ENCODE data around the gene PTPRK. TPM values are rescaled to one million over a fixed set of nuclear protein-coding genes. Genes with fewer than 3 reads are reported as not detected.

PTPRK gene
- total RNA-seq, 5 donors from 2014 or later (not counting 1 experiment from before 2014, with no cell fraction given), result 2.1 to 11.1 (median 7.3) TPM

DNA sequence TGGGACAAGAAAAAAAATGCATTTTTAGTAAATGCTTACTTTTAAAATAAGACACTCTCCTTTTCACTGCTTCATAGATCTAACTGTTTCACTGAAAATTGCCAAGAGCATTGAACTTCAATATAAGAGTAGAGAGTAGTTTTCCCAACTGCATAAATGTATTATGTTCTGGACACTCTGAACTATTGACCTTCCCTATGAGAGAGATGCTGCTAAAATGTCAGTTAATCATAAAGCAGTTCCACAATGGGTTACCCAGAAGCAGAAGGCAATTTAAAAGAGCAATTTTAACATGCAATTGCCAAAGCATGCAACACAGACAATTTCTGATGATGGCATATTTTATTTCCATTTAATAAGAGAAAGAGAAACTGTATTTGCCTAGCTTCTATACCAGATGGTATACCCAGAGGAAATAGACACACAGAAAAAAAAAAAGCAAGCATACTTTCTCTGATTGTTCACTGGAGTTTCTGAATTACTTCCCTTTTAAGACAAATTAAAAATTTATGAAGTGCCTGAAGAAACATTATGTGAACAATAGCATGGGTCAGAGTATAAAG, 340.4 kb downstream of the PTPRK start:
- H3K27me3 ChIP-seq (replicated peaks in 1 of 2; ENCODE audit: control insufficient read depth in 2 of 2, extremely low read depth in 1 of 2, insufficient read depth in 2 of 2, low read length in 1 of 2), result no peaks in the 10 kb centered on the region
- POLR2A ChIA-PET, result interaction anchor here in 1 of 2 donors (0.5 kb wide), 1 partner anchor 363 kb away, joined by 3 read pairs; no protein-coding TSS in a partner anchor
- ATAC-seq (replicated peaks in 1 of 4) (no peak), DNase-seq (no peak)
- no peak overlapping the region for H3K27ac ChIP-seq (ENCODE audit: low read length)
- H3K4me3 Mint-ChIP-seq, result no peak overlapping the region
- H3K36me3 ChIP-seq (ENCODE audit: control insufficient read depth in 2 of 2, extremely low read depth in 1 of 2, insufficient read depth in 1 of 2, low read length in 1 of 2), result no peaks in the 10 kb centered on the region
- no peak overlapping the region for H3K4me3 ChIP-seq (ENCODE audit: control insufficient read depth in 1 of 2, extremely low read depth in 1 of 2, low read length in 1 of 2)
- H3K27ac Mint-ChIP-seq, result no peak overlapping the region
- H3K9me3 Mint-ChIP-seq, result no peaks in the 10 kb centered on the region
- H3K4me1 ChIP-seq (ENCODE audit: control insufficient read depth in 1 of 2, extremely low read depth in 1 of 2, insufficient read depth in 2 of 2, low read length in 2 of 2), result no peaks in the 10 kb centered on the region
- H3K36me3 Mint-ChIP-seq, result no peaks in the 10 kb centered on the region
- no peaks in the 10 kb centered on the region for H3K27me3 Mint-ChIP-seq
- no peaks in the 10 kb centered on the region for H3K9me3 ChIP-seq
- peaks cover 3 to 18% (median 13%) of the 10 kb centered on the region in 3 donors for H3K4me1 Mint-ChIP-seq
- CTCF ChIA-PET, result interaction anchor here in 1 of 2 donors (1.0 kb wide), 1 partner anchor 24 kb away, joined by 3 read pairs; no protein-coding TSS in a partner anchor

DNA sequence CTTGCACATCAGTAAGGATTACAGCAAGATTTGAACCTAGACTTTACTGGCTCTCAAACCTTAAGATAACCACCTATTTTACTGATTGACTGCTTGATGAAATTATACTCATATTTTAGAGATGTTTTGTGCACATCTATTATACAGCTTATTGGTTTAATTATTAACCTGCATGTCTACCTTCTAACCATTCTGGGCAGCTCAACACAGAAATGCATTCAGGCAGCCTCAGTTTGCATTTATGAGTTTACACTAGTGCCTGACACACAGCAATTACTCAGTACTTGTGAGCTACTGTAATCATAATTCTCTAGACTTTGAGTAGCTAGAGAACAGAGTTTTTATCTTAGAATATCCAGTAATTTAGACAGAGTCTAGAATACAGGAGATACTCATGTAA, 345.7 kb downstream of the PTPRK start:
- H3K4me3 ChIP-seq (ENCODE audit: control insufficient read depth in 1 of 2, extremely low read depth in 1 of 2, low read length in 1 of 2), result no peak overlapping the region
- no peaks in the 10 kb centered on the region for H3K9me3 ChIP-seq
- no peaks in the 10 kb centered on the region for H3K27me3 ChIP-seq (replicated peaks in 1 of 2; ENCODE audit: control insufficient read depth in 2 of 2, extremely low read depth in 1 of 2, insufficient read depth in 2 of 2, low read length in 1 of 2)
- H3K4me3 Mint-ChIP-seq, result no peak overlapping the region
- ATAC-seq (replicated peaks in 1 of 4), result no peak
- H3K27ac ChIP-seq (ENCODE audit: low read length), result no peak overlapping the region
- ChIA-PET CTCF (interaction anchor here in 1 of 2 donors (1.1 kb wide), 1 partner anchor 319 kb away, joined by 3 read pairs; no protein-coding TSS in a partner anchor), POLR2A (no interaction called here)
- H3K4me1 Mint-ChIP-seq, result peaks cover 0 to 10% (median 8%) of the 10 kb centered on the region in 3 donors
- no peaks in the 10 kb centered on the region for H3K27me3 Mint-ChIP-seq
- no peaks in the 10 kb centered on the region for H3K4me1 ChIP-seq (ENCODE audit: control insufficient read depth in 1 of 2, extremely low read depth in 1 of 2, insufficient read depth in 2 of 2, low read length in 2 of 2)
- H3K27ac Mint-ChIP-seq, result no peak overlapping the region
- H3K9me3 Mint-ChIP-seq, result no peaks in the 10 kb centered on the region
- no peaks in the 10 kb centered on the region for H3K36me3 Mint-ChIP-seq
- no peaks in the 10 kb centered on the region for H3K36me3 ChIP-seq (ENCODE audit: control insufficient read depth in 2 of 2, extremely low read depth in 1 of 2, insufficient read depth in 1 of 2, low read length in 1 of 2)
- DNase-seq, result no peak

DNA sequence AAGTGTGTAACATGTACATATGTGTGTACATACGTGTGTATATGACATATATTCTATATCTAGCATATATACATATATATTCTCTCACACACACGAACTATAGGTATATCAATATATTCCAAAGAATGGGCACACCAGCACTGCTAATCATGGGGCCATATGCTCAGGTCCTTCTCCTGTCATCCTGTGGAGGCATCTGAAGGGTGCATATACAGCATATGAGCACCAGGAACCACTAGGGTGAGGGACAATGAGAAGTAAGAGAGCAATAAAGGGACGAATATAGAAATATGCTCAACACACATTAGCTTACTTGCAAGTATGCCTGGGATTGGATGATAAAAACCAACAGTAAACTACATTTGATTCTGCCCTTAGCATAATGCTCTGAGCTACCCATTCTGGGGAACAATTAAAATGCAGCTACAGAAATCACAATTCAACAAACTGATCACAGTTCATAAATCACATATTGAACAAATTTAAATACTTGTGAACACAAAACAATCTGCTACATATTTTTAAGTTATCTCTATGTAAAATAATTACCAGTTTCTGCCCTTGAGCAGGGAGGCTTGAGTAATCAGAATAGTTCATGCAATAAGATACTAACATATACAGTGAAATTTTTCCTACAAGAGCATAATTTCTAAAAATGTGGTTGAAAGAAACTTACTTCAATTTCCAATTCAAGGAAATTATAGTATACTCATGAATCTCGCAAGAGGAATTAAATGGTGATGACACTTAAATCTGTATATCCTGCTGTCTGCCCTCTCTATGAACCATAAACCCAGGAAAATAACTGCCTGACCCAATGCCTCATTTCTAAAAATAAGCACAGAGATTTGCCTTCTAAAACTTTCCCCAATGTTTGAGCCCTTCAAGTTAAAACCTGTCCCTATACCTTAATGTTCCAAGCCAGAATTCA, 347.4 kb downstream of the PTPRK start:
- no peaks in the 10 kb centered on the region for H3K27me3 ChIP-seq (replicated peaks in 1 of 2; ENCODE audit: control insufficient read depth in 2 of 2, extremely low read depth in 1 of 2, insufficient read depth in 2 of 2, low read length in 1 of 2)
- Mint-ChIP-seq H3K27ac (no peak overlapping the region), H3K4me1 (peaks cover 2 to 8% (median 7%) of the 10 kb centered on the region in 3 donors), H3K4me3 (no peak overlapping the region), H3K36me3 (no peaks in the 10 kb centered on the region), H3K9me3 (no peaks in the 10 kb centered on the region), H3K27me3 (no peaks in the 10 kb centered on the region)
- no peak overlapping the region for H3K27ac ChIP-seq (ENCODE audit: low read length)
- H3K4me3 ChIP-seq (ENCODE audit: control insufficient read depth in 1 of 2, extremely low read depth in 1 of 2, low read length in 1 of 2), result no peak overlapping the region
- H3K4me1 ChIP-seq (ENCODE audit: control insufficient read depth in 1 of 2, extremely low read depth in 1 of 2, insufficient read depth in 2 of 2, low read length in 2 of 2), result no peaks in the 10 kb centered on the region
- ChIA-PET POLR2A (no interaction called here), CTCF (no interaction called here)
- H3K9me3 ChIP-seq, result no peaks in the 10 kb centered on the region
- H3K36me3 ChIP-seq (ENCODE audit: control insufficient read depth in 2 of 2, extremely low read depth in 1 of 2, insufficient read depth in 1 of 2, low read length in 1 of 2), result no peaks in the 10 kb centered on the region
- ATAC-seq (replicated peaks in 1 of 4) (no peak), DNase-seq (no peak)
- no CpG with 5 or more reads among the region's 4 CpGs for WGBS (ENCODE audit: insufficient coverage)

DNA sequence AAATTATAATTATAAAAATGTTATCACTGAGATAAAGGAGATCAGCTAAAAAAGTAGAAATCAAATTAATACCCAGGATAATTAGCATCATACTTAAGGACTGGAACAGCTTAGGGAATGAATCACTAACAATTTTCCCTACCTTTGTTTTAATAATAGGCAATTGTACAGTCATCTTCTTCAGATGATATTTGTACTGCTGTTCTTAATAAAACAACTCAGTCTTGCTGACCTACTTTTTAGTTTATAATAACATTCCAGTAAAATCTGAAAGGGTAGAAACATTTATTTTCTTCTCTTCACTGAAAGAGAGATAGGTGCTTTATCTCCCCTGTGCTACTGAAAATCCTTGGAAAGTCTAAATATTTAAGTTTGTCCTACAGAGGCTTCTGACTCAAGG, 348.3 kb downstream of the PTPRK start:
- H3K9me3 ChIP-seq, result no peaks in the 10 kb centered on the region
- Mint-ChIP-seq H3K4me1 (peaks cover 2 to 8% (median 6%) of the 10 kb centered on the region in 3 donors), H3K36me3 (no peaks in the 10 kb centered on the region), H3K27ac (no peak overlapping the region), H3K4me3 (no peak overlapping the region), H3K27me3 (no peaks in the 10 kb centered on the region), H3K9me3 (no peaks in the 10 kb centered on the region)
- H3K4me1 ChIP-seq (ENCODE audit: control insufficient read depth in 1 of 2, extremely low read depth in 1 of 2, insufficient read depth in 2 of 2, low read length in 2 of 2), result no peaks in the 10 kb centered on the region
- no peaks in the 10 kb centered on the region for H3K27me3 ChIP-seq (replicated peaks in 1 of 2; ENCODE audit: control insufficient read depth in 2 of 2, extremely low read depth in 1 of 2, insufficient read depth in 2 of 2, low read length in 1 of 2)
- H3K4me3 ChIP-seq (ENCODE audit: control insufficient read depth in 1 of 2, extremely low read depth in 1 of 2, low read length in 1 of 2), result no peak overlapping the region
- H3K36me3 ChIP-seq (ENCODE audit: control insufficient read depth in 2 of 2, extremely low read depth in 1 of 2, insufficient read depth in 1 of 2, low read length in 1 of 2), result no peaks in the 10 kb centered on the region
- DNase-seq (no peak), ATAC-seq (replicated peaks in 1 of 4) (no peak)
- CTCF ChIA-PET, result no interaction called here
- POLR2A ChIA-PET, result no interaction called here
- H3K27ac ChIP-seq (ENCODE audit: low read length), result no peak overlapping the region

DNA sequence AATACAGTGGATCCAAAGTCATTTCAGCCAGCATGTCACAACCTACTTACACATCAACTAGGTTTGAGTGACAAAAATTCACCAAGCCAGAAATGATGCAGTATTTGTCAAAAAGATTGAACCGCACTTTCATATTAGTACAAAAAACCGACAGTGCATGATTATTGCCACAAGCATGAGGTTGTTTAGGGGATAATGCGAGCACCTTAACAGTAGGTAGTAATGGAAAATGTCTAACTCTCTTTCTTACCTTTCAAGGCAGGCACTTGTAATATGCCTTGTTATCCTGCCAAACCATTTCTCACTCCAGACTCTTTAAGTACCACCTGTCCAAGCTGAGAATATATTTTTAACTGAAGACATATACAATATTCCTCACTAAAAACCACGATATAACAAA, 349.2 kb downstream of the PTPRK start:
- H3K4me1 Mint-ChIP-seq, result peaks cover 0 to 4% (median 2%) of the 10 kb centered on the region in 3 donors
- no peaks in the 10 kb centered on the region for H3K27me3 ChIP-seq (replicated peaks in 1 of 2; ENCODE audit: control insufficient read depth in 2 of 2, extremely low read depth in 1 of 2, insufficient read depth in 2 of 2, low read length in 1 of 2)
- H3K4me1 ChIP-seq (ENCODE audit: control insufficient read depth in 1 of 2, extremely low read depth in 1 of 2, insufficient read depth in 2 of 2, low read length in 2 of 2), result no peaks in the 10 kb centered on the region
- no peaks in the 10 kb centered on the region for H3K36me3 Mint-ChIP-seq
- no peak overlapping the region for H3K27ac ChIP-seq (ENCODE audit: low read length)
- DNase-seq (no peak), ATAC-seq (replicated peaks in 1 of 4) (no peak)
- H3K9me3 Mint-ChIP-seq, result no peaks in the 10 kb centered on the region
- POLR2A ChIA-PET, result no interaction called here
- H3K4me3 ChIP-seq (ENCODE audit: control insufficient read depth in 1 of 2, extremely low read depth in 1 of 2, low read length in 1 of 2), result no peak overlapping the region
- no peaks in the 10 kb centered on the region for H3K27me3 Mint-ChIP-seq
- 100% methylated on average over 2 of the region's 4 CpGs for WGBS (ENCODE audit: insufficient coverage)
- H3K27ac Mint-ChIP-seq, result no peak overlapping the region
- CTCF ChIA-PET, result interaction anchor here in 1 of 2 donors (0.6 kb wide), 1 partner anchor 97 kb away, joined by 3 read pairs; no protein-coding TSS in a partner anchor
- no peaks in the 10 kb centered on the region for H3K9me3 ChIP-seq
- H3K4me3 Mint-ChIP-seq, result no peak overlapping the region
- no peaks in the 10 kb centered on the region for H3K36me3 ChIP-seq (ENCODE audit: control insufficient read depth in 2 of 2, extremely low read depth in 1 of 2, insufficient read depth in 1 of 2, low read length in 1 of 2)

DNA sequence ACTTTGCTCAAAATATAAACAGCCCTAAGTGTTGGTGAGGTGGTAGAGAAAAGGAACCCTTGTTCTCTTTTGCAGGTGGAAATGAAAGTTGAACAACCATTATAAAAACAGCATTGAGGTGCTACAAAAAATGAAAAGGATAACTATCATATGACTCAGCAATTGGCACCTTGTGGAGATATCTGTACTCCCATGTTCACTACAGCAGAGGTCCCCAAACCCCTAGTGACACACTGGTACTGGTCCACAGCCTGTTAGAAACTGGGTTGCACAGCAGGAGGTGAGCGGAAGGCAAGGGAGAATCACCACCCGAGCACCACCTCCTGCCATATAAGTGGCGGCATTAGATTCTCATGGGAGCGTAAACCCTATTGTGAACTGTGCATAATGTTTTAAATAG, 352.2 kb downstream of the PTPRK start:
- WGBS (ENCODE audit: insufficient coverage), result no CpG with 5 or more reads among the region's 4 CpGs
- no peak overlapping the region for H3K4me3 ChIP-seq (ENCODE audit: control insufficient read depth in 1 of 2, extremely low read depth in 1 of 2, low read length in 1 of 2)
- ChIA-PET CTCF (no interaction called here), POLR2A (no interaction called here)
- Mint-ChIP-seq H3K27me3 (no peaks in the 10 kb centered on the region), H3K27ac (no peak overlapping the region), H3K36me3 (no peaks in the 10 kb centered on the region), H3K4me1 (peaks cover 0 to 4% (median 2%) of the 10 kb centered on the region in 3 donors), H3K9me3 (no peaks in the 10 kb centered on the region), H3K4me3 (no peak overlapping the region)
- no peak for ATAC-seq (replicated peaks in 1 of 4)
- no peak for DNase-seq
- no peak overlapping the region for H3K27ac ChIP-seq (ENCODE audit: low read length)
- H3K4me1 ChIP-seq (ENCODE audit: control insufficient read depth in 1 of 2, extremely low read depth in 1 of 2, insufficient read depth in 2 of 2, low read length in 2 of 2), result no peaks in the 10 kb centered on the region
- no peaks in the 10 kb centered on the region for H3K27me3 ChIP-seq (replicated peaks in 1 of 2; ENCODE audit: control insufficient read depth in 2 of 2, extremely low read depth in 1 of 2, insufficient read depth in 2 of 2, low read length in 1 of 2)
- no peaks in the 10 kb centered on the region for H3K9me3 ChIP-seq
- H3K36me3 ChIP-seq (ENCODE audit: control insufficient read depth in 2 of 2, extremely low read depth in 1 of 2, insufficient read depth in 1 of 2, low read length in 1 of 2), result no peaks in the 10 kb centered on the region
